VCaP (cell line): ENCODE measurements around the gene RASGEF1B.

Experiments
- H3K27ac ChIP-seq: fragments of 450-650 bp; 2 replicates; pipeline ENCODE4 v1.5.1; 2017
- TF ChIP-seq, protein P1 (sequence below): fragments of 450-650 bp; conservative IDR thresholded peaks from 2 replicates; pipeline ENCODE4 v1.5.1; 2017; ENCODE audit warnings: mild to moderate bottlenecking, moderate library complexity

RASGEF1B gene

DNA sequence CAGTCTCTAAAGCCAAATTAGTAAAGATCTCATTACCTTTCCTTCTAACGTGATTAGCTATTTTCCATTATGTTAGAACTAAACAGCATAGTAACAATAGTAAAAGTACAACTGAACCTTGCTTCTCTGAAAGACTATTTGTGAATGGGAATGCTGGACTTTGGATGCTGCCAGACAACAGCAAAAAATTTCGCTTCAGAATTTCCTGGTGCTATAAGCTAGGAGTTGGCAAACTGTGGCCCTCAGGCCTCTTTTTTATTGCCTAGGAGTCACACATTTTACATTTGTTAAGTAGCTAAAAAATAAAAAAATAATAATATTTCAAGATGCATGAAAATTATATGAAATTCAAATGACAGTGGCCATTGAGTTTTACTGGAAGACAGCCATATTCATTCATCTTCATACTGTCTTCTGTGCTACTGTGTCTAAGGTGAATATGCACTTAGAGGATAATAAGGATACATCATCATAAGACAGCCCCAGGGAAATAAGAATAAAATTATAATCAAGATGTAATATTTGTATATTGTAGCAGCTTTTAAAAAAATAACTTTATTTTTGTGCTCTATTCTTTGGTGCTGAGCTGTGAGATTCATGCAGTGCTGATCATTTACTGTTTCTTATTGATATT lies 34.6 kb downstream of the RASGEF1B start:
- TF ChIP-seq, protein P1, sequence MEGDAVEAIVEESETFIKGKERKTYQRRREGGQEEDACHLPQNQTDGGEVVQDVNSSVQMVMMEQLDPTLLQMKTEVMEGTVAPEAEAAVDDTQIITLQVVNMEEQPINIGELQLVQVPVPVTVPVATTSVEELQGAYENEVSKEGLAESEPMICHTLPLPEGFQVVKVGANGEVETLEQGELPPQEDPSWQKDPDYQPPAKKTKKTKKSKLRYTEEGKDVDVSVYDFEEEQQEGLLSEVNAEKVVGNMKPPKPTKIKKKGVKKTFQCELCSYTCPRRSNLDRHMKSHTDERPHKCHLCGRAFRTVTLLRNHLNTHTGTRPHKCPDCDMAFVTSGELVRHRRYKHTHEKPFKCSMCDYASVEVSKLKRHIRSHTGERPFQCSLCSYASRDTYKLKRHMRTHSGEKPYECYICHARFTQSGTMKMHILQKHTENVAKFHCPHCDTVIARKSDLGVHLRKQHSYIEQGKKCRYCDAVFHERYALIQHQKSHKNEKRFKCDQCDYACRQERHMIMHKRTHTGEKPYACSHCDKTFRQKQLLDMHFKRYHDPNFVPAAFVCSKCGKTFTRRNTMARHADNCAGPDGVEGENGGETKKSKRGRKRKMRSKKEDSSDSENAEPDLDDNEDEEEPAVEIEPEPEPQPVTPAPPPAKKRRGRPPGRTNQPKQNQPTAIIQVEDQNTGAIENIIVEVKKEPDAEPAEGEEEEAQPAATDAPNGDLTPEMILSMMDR: no peak
- H3K27ac ChIP-seq: no peak overlapping the region

DNA sequence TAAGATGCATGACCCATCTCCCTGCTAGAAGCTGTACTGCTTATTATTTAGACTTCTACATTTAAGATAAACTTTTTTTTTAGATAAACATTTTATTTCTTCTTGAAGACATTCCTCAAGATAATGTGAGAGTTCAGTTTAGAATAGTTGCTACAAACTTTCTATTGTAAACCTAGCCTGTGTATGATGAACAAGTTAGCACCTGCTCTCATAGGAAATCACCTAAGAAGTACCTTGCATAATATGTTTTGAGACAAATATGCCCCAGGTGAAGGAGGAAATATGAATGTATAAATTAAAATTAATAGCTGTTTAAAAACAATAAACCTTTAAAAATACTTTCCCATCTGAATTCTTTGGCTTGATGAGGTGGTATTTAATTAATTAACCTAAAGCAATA lies 35.6 kb downstream of the RASGEF1B start:
- TF ChIP-seq, protein P1: no peak
- no peak overlapping the region for H3K27ac ChIP-seq

DNA sequence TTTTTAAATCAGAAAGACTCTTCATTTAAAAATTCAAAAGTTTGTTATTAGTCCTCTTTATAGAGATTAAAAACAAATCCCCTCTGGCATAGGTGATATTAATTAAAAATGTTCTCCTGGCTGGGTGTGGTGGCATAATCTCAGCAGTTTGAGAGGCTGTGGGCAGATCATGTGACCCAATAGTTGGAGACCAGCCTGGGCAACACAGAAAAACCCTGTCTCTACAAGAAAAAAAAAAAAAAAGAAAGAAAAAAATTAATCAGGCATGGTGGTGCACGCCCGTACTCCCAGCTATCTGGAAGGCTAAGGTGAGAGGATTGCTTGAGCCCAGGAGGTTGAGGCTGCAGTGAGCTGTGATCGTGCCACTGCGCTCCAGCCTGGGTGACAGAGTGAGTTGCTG lies 38.9 kb downstream of the RASGEF1B start:
- no peak overlapping the region for H3K27ac ChIP-seq
- TF ChIP-seq, protein P1: no peak

DNA sequence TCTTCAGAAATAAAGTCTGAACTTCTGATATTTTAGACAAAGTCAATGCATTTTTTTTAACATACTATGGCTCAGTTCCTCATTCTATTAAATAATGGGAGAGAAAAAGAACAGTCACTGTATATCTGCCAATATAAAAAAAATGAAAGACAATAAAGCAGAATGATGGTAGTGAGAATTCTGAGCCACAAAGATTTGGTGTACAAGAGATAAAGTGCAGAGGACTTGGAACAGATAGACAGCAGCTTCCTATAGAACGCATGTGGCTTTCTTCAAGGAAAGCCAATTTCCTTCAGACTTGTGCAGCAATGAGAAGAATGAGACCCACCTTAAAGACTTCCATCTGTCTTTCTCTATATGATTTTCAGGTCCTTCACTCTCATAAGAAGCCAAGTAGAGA lies 39.7 kb downstream of the RASGEF1B start:
- TF ChIP-seq, protein P1: no peak
- H3K27ac ChIP-seq: no peak overlapping the region

DNA sequence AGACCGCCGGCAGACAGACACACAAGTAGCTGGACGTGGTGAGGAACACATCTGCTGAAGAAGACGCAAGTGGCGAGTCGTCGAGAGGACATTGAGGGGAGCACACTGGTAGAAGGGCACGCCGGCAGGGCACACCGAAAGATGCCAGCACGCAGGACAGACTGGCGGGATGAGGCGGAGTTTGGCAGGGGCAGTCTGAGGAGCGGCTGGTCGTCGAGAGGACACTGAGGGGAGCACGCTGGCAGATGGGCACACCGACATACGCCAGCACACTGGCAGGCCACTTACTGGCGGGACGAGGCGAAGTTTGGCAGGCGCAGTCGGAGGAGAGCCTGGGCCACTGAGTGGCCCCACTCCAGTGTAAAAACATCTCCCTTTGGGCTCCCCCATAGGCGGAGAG lies 42.1 kb downstream of the RASGEF1B start:
- no peak overlapping the region for H3K27ac ChIP-seq
- TF ChIP-seq, protein P1: no peak

DNA sequence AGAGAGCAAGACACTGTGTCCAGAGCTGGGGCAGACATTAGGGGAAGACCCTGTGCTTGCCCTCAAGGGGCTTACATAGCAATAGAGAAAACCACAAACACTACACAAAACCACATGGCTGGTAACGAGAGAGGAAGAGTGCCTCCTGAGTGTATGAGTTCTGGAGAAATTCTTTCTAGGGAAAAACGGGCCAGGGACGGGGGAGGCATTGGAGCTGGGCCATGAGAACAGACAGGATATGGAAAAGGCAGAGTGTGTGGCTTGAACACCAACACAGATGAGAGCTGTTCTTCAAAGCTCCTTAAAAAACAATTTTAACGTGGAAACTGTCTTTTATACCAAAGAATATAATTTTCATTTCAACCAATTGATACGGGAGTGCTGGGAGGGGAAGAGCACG lies 42.7 kb downstream of the RASGEF1B start:
- TF ChIP-seq, protein P1: no peak
- no peak overlapping the region for H3K27ac ChIP-seq

DNA sequence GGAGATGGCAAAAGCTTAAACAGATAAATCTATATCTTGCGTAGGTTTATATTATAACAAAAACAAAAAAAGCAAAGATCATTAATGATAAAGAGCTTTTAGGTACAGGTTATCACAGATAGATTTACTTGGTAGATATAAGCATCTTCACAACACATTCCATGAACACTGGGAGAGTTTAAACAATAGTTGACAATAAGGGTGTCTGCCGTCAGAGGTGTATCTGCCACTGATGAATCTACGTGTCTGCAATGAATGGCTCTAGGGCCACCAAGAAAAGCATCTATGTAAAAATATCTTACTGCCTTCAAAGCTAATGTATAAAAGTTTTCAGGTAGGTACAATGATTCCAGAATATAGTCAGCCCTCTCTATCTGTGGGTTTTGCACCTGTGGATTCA lies 43.7 kb downstream of the RASGEF1B start:
- H3K27ac ChIP-seq: peak overlapping the region; percentile 34
- TF ChIP-seq, protein P1: no peak
